ENCODE data around the gene EN1.

GRCh38 chr2:118811514-118812115 is 35.8 kb downstream of the EN1 start:
- TF ChIP-seq CTCF (conservative IDR thresholded peaks at IDR 0.05 in 1 of 2, IDR thresholded peaks at IDR 0.05 in 1 of 2; ENCODE audit: low read depth in 1 of 2, low read length in 2 of 2) (no peak), EZH2 (IDR thresholded peaks at IDR 0.05; ENCODE audit: low read length, missing control alignments) (no peak)

Measured in fibroblast of lung (primary cell).